H9 (cell line): ENCODE results near the gene RAI14. TPM values are rescaled to one million over a fixed set of nuclear protein-coding genes. Genes with fewer than 3 reads are reported as not detected.

Source experiments
- DNase-seq: peaks from one replicate; pipeline ENCODE4 v3.0.0-alpha.2; 2017
- H2AFZ ChIP-seq: one replicate; pipeline ENCODE4 v1.6.1; 2013; ENCODE audit warnings: mild to moderate bottlenecking, low read length, control low read depth, moderate library complexity
- H2AK5ac ChIP-seq: 2 replicates; pipeline ENCODE4 v1.6.1; 2013; ENCODE audit warnings: low read length, control low read depth, mixed read lengths; ENCODE audit not compliant: insufficient read length
- H2BK120ac ChIP-seq: one replicate; pipeline ENCODE4 v1.6.1; 2013; ENCODE audit warnings: low read depth, mild to moderate bottlenecking, low read length, control low read depth, inconsistent platforms; ENCODE audit not compliant: poor library complexity, severe bottlenecking
- H2BK12ac ChIP-seq: 2 replicates; pipeline ENCODE4 v1.6.1; 2013; ENCODE audit warnings: low read length, control low read depth, mixed read lengths, low read depth; ENCODE audit not compliant: insufficient read length
- H2BK15ac ChIP-seq: 2 replicates; pipeline ENCODE4 v1.6.1; 2013; ENCODE audit warnings: low read depth, low read length, control low read depth
- H2BK20ac ChIP-seq: one replicate; pipeline ENCODE4 v1.6.1; 2013; ENCODE audit warnings: low read depth, mild to moderate bottlenecking, low read length, control low read depth, inconsistent platforms; ENCODE audit not compliant: poor library complexity, severe bottlenecking
- H2BK5ac ChIP-seq: 2 replicates; pipeline ENCODE4 v1.6.1; 2013; ENCODE audit warnings: low read length, control low read depth, mixed read lengths; ENCODE audit not compliant: insufficient read length
- H3K14ac ChIP-seq: 2 replicates; pipeline ENCODE4 v1.6.1; 2013; ENCODE audit warnings: low read length, control low read depth; ENCODE audit not compliant: insufficient read depth
- H3K18ac ChIP-seq: 2 replicates; pipeline ENCODE4 v1.6.1; 2013; ENCODE audit warnings: low read depth, mild to moderate bottlenecking, mixed read lengths, low read length, control low read depth; ENCODE audit not compliant: insufficient read length
- H3K23ac ChIP-seq: 2 replicates; pipeline ENCODE4 v1.6.1; 2013; ENCODE audit warnings: low read length, control low read depth, mixed read lengths, low read depth; ENCODE audit not compliant: insufficient read length
- H3K23me2 ChIP-seq: 2 replicates; pipeline ENCODE4 v1.6.1; 2013; ENCODE audit warnings: low read depth, mild to moderate bottlenecking, mixed read lengths, low read length, control low read depth; ENCODE audit not compliant: insufficient read length, poor library complexity, severe bottlenecking
- H3K27ac ChIP-seq: 2 replicates; pipeline ENCODE4 v1.5.1; 2013; ENCODE audit warnings: low read length, control low read depth, mixed read lengths, low read depth; ENCODE audit not compliant: insufficient read length
- H3K27me3 ChIP-seq: 2 replicates; pipeline ENCODE4 v1.6.1; 2013; ENCODE audit warnings: low read length, control low read depth, inconsistent platforms; ENCODE audit not compliant: insufficient read depth
- H3K4ac ChIP-seq: 2 replicates; pipeline ENCODE4 v1.6.1; 2013; ENCODE audit warnings: low read depth, mild to moderate bottlenecking, control low read depth, inconsistent platforms, low read length, moderate library complexity
- H3K4me1 ChIP-seq: 2 replicates; pipeline ENCODE4 v1.6.1; 2013; ENCODE audit warnings: low read length, control low read depth, inconsistent platforms; ENCODE audit not compliant: insufficient read depth
- H3K4me2 ChIP-seq: 2 replicates; pipeline ENCODE4 v1.6.1; 2013; ENCODE audit warnings: low read length, control low read depth, mixed read lengths; ENCODE audit not compliant: insufficient read length, insufficient read depth
- H3K56ac ChIP-seq: 2 replicates; pipeline ENCODE4 v1.6.1; 2013; ENCODE audit warnings: low read depth, mild to moderate bottlenecking, mixed read lengths, low read length, control low read depth; ENCODE audit not compliant: insufficient read length
- H3K79me1 ChIP-seq: 2 replicates; pipeline ENCODE4 v1.6.1; 2013; ENCODE audit warnings: low read depth, mild to moderate bottlenecking, moderate library complexity, low read length, control low read depth, inconsistent platforms; ENCODE audit not compliant: insufficient read depth, poor library complexity, severe bottlenecking
- H3K79me2 ChIP-seq: 2 replicates; pipeline ENCODE4 v1.6.1; 2013; ENCODE audit warnings: low read length, control low read depth, inconsistent platforms; ENCODE audit not compliant: insufficient read depth
- H3K9ac ChIP-seq: 2 replicates; pipeline ENCODE4 v1.6.1; 2013; ENCODE audit warnings: low read length, control low read depth, mixed read lengths; ENCODE audit not compliant: insufficient read length; ENCODE audit errors: extremely low read depth
- H3K9me3 ChIP-seq: one replicate; pipeline ENCODE4 v1.6.1; 2013; ENCODE audit warnings: low read depth, low read length, inconsistent platforms; ENCODE audit not compliant: control insufficient read depth
- H3T11ph ChIP-seq: one replicate; pipeline ENCODE4 v1.6.1; 2013; ENCODE audit warnings: mild to moderate bottlenecking, low read length, control low read depth, inconsistent platforms
- H4K20me1 ChIP-seq: one replicate; pipeline ENCODE4 v1.6.1; 2013; ENCODE audit not compliant: control insufficient read depth, insufficient read length, insufficient read depth
- H4K5ac ChIP-seq: 2 replicates; pipeline ENCODE4 v1.6.1; 2013; ENCODE audit warnings: low read depth, mild to moderate bottlenecking, mixed read lengths, low read length, control low read depth; ENCODE audit not compliant: insufficient read length
- H4K8ac ChIP-seq: replicated peaks from 2 replicates; pipeline ENCODE4 v1.6.1; 2013; ENCODE audit warnings: low read length, control low read depth, mixed read lengths, low read depth; ENCODE audit not compliant: insufficient read length
- H4K91ac ChIP-seq: 2 replicates; pipeline ENCODE4 v1.6.1; 2013; ENCODE audit warnings: low read depth, mild to moderate bottlenecking, moderate library complexity, mixed read lengths, low read length, control low read depth; ENCODE audit not compliant: insufficient read length
- H3K27ac Mint-ChIP-seq, 3 experiments: 2 replicates in 2 of 3; 3 replicates in 1 of 3; pipeline ENCODE4 v1.8.0; 2020 to 2021; ENCODE audit warnings: mixed read lengths in 3 of 3, mild to moderate bottlenecking in 1 of 3, moderate library complexity in 1 of 3
- H3K27me3 Mint-ChIP-seq: 2 replicates; pipeline ENCODE4 v1.8.0; 2021; ENCODE audit warnings: low read depth, mild to moderate bottlenecking, moderate library complexity, mixed read lengths
- H3K36me3 Mint-ChIP-seq, 3 experiments: 2 replicates in 2 of 3; 3 replicates in 1 of 3; pipeline ENCODE4 v1.8.0; 2020 to 2021; ENCODE audit warnings: low read depth in 3 of 3, mixed read lengths in 3 of 3; ENCODE audit not compliant: insufficient read depth in 1 of 3
- H3K4me1 Mint-ChIP-seq, 2 experiments: 2 replicates each; pipeline ENCODE4 v1.8.0; 2020; ENCODE audit warnings: mixed read lengths in 2 of 2
- H3K4me3 Mint-ChIP-seq, 2 experiments: 2 replicates in 1 of 2; 3 replicates in 1 of 2; pipeline ENCODE4 v1.8.0; 2020 to 2021; ENCODE audit warnings: mild to moderate bottlenecking in 2 of 2, mixed read lengths in 2 of 2, moderate library complexity in 1 of 2
- H3K9me3 Mint-ChIP-seq, 2 experiments: 2 replicates in 1 of 2; 3 replicates in 1 of 2; pipeline ENCODE4 v1.8.0; 2020; ENCODE audit warnings: mild to moderate bottlenecking in 2 of 2, mixed read lengths in 2 of 2, moderate library complexity in 1 of 2
- CTCF ChIP-seq: fragments of 200-600 bp; sonication (generic); conservative IDR thresholded peaks from 3 replicates; pipeline ENCODE4 v1.8.0; 2021; ENCODE audit warnings: antibody characterized with exemption, mild to moderate bottlenecking
- WGBS: extraction: QIAGEN DNeasy Blood & Tissue Kit; methylation state at CpG from one replicate; pipeline ENCODE4 v1.1.7; 2013; ENCODE audit warnings: missing lambda C conversion rate, low lambda C conversion rate, mixed read lengths; ENCODE audit not compliant: insufficient read length; ENCODE audit errors: extremely low coverage; 5-methylcytosine and 5-hydroxymethylcytosine counted together
- total RNA-seq: library from RNA; stranded (reverse); gene quantifications from 2 replicates; pipeline ENCODE4 v1.2.1, GENCODE V29; 2021

RAI14 gene
- total RNA-seq, 1 experiment from 2014 or later, result 127 TPM

- H3K79me2 ChIP-seq, result no peaks in the 10 kb centered on the region
- no peak overlapping the region for H4K8ac ChIP-seq
- H2AFZ ChIP-seq, result no peak overlapping the region
- H4K5ac ChIP-seq, result no peak overlapping the region
- no peak overlapping the region for H3K56ac ChIP-seq
- no CpG with 5 or more reads among the region's 2 CpGs for WGBS
- no peak overlapping the region for H3K23ac ChIP-seq
- no peak for TF ChIP-seq CTCF
- no peak overlapping the region for H3K4me2 ChIP-seq
- H3T11ph ChIP-seq, result no peak overlapping the region
- no peak overlapping the region for H2BK120ac ChIP-seq
- peaks cover 4 to 16% (median 5%) of the 10 kb centered on the region in 3 experiments; a peak in 6 of 7 replicates for H3K36me3 Mint-ChIP-seq
- H3K79me1 ChIP-seq, result no peaks in the 10 kb centered on the region
- H3K27me3 ChIP-seq, result no peaks in the 10 kb centered on the region
- no peak for DNase-seq
- peaks cover 7% of the 10 kb centered on the region for H3K23me2 ChIP-seq
- H3K27me3 Mint-ChIP-seq, result no peaks in the 10 kb centered on the region; the same call in 1 of the 2 replicates
- no peak overlapping the region for H3K18ac ChIP-seq
- no peaks in the 10 kb centered on the region for H3K9me3 ChIP-seq
- H2BK12ac ChIP-seq, result no peak overlapping the region
- no peak overlapping the region for H3K27ac ChIP-seq
- H2AK5ac ChIP-seq, result no peak overlapping the region
- H3K14ac ChIP-seq, result no peak overlapping the region
- peaks cover 12 to 16% of the 10 kb centered on the region in 2 experiments for H3K4me1 Mint-ChIP-seq
- H4K20me1 ChIP-seq, result no peaks in the 10 kb centered on the region
- H4K91ac ChIP-seq, result no peak overlapping the region
- no peak overlapping the region for H3K27ac Mint-ChIP-seq
- peaks cover 3 to 4% of the 10 kb centered on the region in 2 experiments; a peak in 3 of 5 replicates for H3K9me3 Mint-ChIP-seq
- H2BK20ac ChIP-seq, result no peak overlapping the region
- H3K4me1 ChIP-seq, result no peaks in the 10 kb centered on the region; the same call in 1 of the 2 replicates
- no peak overlapping the region for H3K4me3 Mint-ChIP-seq
- H2BK5ac ChIP-seq, result no peak overlapping the region
- no peak overlapping the region for H3K9ac ChIP-seq
- H2BK15ac ChIP-seq, result no peak overlapping the region
- no peak overlapping the region for H3K4ac ChIP-seq
These were observed 187.4 kb downstream of the RAI14 start for GRCh38 chr5:34843497-34843896.
